Activated CD8-positive, alpha-beta T cell treated with anti-CD3 and anti-CD28 coated beads for 36 hours (primary cell): ENCODE data around the gene ABI1. TPM values are rescaled to one million over a fixed set of nuclear protein-coding genes. Genes with fewer than 3 reads are reported as not detected.

Source experiments
- ATAC-seq: fragments of 200-7000 bp; cut with Tn5 transposase; one replicate; pipeline ENCODE4 v1.10.0; 2021; ENCODE audit warnings: mild to moderate bottlenecking, moderate library complexity
- CTCF ChIA-PET: fragments of 350-600 bp; sonication (Branson Sonifier 250); formaldehyde crosslinking; loops from one replicate; lab custom pipeline; 2021; ENCODE audit warnings: antibody characterized with exemption; lab: Charles Lee
- POLR2A ChIA-PET: fragments of 350-600 bp; sonication (Branson Sonifier 250); formaldehyde crosslinking; loops from one replicate; lab custom pipeline; 2021; ENCODE audit warnings: antibody characterized with exemption; lab: Charles Lee
- DNase-seq: peaks from one replicate; pipeline ENCODE4 v3.0.0-alpha.2; 2020
- H3K27ac Mint-ChIP-seq: one replicate; pipeline ENCODE4 v1.8.0; 2021; ENCODE audit warnings: mild to moderate bottlenecking, mixed read lengths
- H3K27me3 Mint-ChIP-seq: one replicate; pipeline ENCODE4 v1.8.0; 2021; ENCODE audit warnings: mixed read lengths
- H3K36me3 Mint-ChIP-seq: one replicate; pipeline ENCODE4 v1.8.0; 2021; ENCODE audit warnings: low read depth, mixed read lengths
- H3K4me1 Mint-ChIP-seq: one replicate; pipeline ENCODE4 v1.8.0; 2021; ENCODE audit warnings: low read depth, mixed read lengths
- H3K4me3 Mint-ChIP-seq: one replicate; pipeline ENCODE4 v1.8.0; 2021; ENCODE audit warnings: mild to moderate bottlenecking, moderate library complexity, mixed read lengths
- H3K9me3 Mint-ChIP-seq: one replicate; pipeline ENCODE4 v1.8.0; 2021; ENCODE audit warnings: mixed read lengths
- intact Hi-C: fragments of 100-400 bp; cut with micrococcal nuclease; formaldehyde crosslinking; loops from one replicate; pipeline ENCODE4 v1.10.0; 2022
- total RNA-seq, 2 experiments: library from RNA; stranded (reverse); gene quantifications; one replicate each; pipeline ENCODE4 v1.2.3, GENCODE V29; 2021
- TF ChIP-seq, protein P1 (sequence below): fragments of 200-600 bp; IDR thresholded peaks from one replicate; pipeline ENCODE4 v1.8.0; 2022; ENCODE audit warnings: antibody characterized with exemption, mild to moderate bottlenecking

ABI1 gene
- total RNA-seq, 2 experiments from 2014 or later: 32.4 to 37.2 TPM

GRCh38 chr10:26697163-26697921 is 163.4 kb downstream of the ABI1 start, which contains the start of gene PDSS1:
Gene PDSS1, plus strand, starts transcription at chr10:26697701. Its CDS starts 11 bp downstream, at chr10:26697712.
- Mint-ChIP-seq H3K27ac (peak within 1 kb of the TSS; percentile 93), H3K9me3 (no peaks in the 10 kb centered on the region), H3K27me3 (no peaks in the 10 kb centered on the region), H3K36me3 (peaks cover 26% of the 10 kb centered on the region), H3K4me3 (peak within 1 kb of the TSS; percentile 100), H3K4me1 (peaks cover 25% of the 10 kb centered on the region)
- intact Hi-C loops: no loop called here
- ChIA-PET CTCF (interaction anchor here (0.8 to 2.2 kb wide), 7 partner anchors 11 to 362 kb away, joined by 3 to 10 read pairs (median 4); no protein-coding TSS in a partner anchor), POLR2A (interaction anchor here (0.8 to 1.3 kb wide), 7 partner anchors 10 to 65 kb away, joined by 3 to 6 read pairs (median 4); no protein-coding TSS in a partner anchor)
- ATAC-seq: peak; percentile 80
- DNase-seq: peak; percentile 76
- TF ChIP-seq, protein P1, sequence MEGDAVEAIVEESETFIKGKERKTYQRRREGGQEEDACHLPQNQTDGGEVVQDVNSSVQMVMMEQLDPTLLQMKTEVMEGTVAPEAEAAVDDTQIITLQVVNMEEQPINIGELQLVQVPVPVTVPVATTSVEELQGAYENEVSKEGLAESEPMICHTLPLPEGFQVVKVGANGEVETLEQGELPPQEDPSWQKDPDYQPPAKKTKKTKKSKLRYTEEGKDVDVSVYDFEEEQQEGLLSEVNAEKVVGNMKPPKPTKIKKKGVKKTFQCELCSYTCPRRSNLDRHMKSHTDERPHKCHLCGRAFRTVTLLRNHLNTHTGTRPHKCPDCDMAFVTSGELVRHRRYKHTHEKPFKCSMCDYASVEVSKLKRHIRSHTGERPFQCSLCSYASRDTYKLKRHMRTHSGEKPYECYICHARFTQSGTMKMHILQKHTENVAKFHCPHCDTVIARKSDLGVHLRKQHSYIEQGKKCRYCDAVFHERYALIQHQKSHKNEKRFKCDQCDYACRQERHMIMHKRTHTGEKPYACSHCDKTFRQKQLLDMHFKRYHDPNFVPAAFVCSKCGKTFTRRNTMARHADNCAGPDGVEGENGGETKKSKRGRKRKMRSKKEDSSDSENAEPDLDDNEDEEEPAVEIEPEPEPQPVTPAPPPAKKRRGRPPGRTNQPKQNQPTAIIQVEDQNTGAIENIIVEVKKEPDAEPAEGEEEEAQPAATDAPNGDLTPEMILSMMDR: no peak

- H3K4me3 Mint-ChIP-seq: peak overlapping the region; percentile 100
- CTCF ChIA-PET: interaction anchor here (0.8 to 2.2 kb wide), 4 partner anchors 11 to 186 kb away, joined by 4 to 10 read pairs (median 4); no protein-coding TSS in a partner anchor
- intact Hi-C loops: no loop called here
- TF ChIP-seq, protein P1: no peak
- DNase-seq (no peak), ATAC-seq (no peak)
- peaks cover 21% of the 10 kb centered on the region for H3K36me3 Mint-ChIP-seq
- H3K9me3 Mint-ChIP-seq: no peaks in the 10 kb centered on the region
- H3K27ac Mint-ChIP-seq: peak overlapping the region; percentile 93
- POLR2A ChIA-PET: interaction anchor here (0.8 to 1.3 kb wide), 7 partner anchors 9 to 66 kb away, joined by 3 to 6 read pairs (median 4); no protein-coding TSS in a partner anchor
- H3K27me3 Mint-ChIP-seq: no peaks in the 10 kb centered on the region
- H3K4me1 Mint-ChIP-seq: peaks cover 21% of the 10 kb centered on the region
Measured at GRCh38 chr10:26696786-26697162, 164.0 kb downstream of the ABI1 start.

Other genes with a start within 250 kb of the ABI1 start
- gene PDSS1, start 163.3 kb downstream of the ABI1 start, total RNA-seq: 10 to 100 TPM; 16.1 to 18.8 TPM
- 10 to 100 TPM in 1 of 2 experiments, 1 to 10 TPM in 1; 8.3 to 10.4 TPM for gene ANKRD26, start 239.5 kb upstream of the ABI1 start, total RNA-seq